ENCODE measurements around the gene MLIP. TPM values are rescaled to one million over a fixed set of nuclear protein-coding genes. Genes with fewer than 3 reads are reported as not detected.

Gene MLIP
- total RNA-seq, 4 donors from 2014 or later, result 4.0 to 20.6 (median 10.1) TPM

GRCh38 chr6:54183616-54184015 lies 72.4 kb downstream of the MLIP start:
- H3K4me3 ChIP-seq (ENCODE audit: low read depth, poor library complexity, severe bottlenecking), result no peak overlapping the region
- TF ChIP-seq POLR2A (IDR thresholded peaks at IDR 0.05), result no peak
- no peak for TF ChIP-seq CTCF (IDR thresholded peaks at IDR 0.05)
- intact Hi-C loops (cut with DNase I; ENCODE audit: low total_unique reads), result no loop called here
- 92 to 94% methylated on average over 7 of the region's 7 CpGs for WGBS, 2 donors
- DNase-seq (ENCODE audit: low spot score in 2 of 2), result no peak

- no peak overlapping the region for H3K4me3 ChIP-seq (ENCODE audit: low read depth, poor library complexity, severe bottlenecking)
- TF ChIP-seq CTCF (IDR thresholded peaks at IDR 0.05) (no peak), POLR2A (IDR thresholded peaks at IDR 0.05) (no peak)
- 92 to 95% methylated on average over 1 of the region's 1 CpG for WGBS, 2 donors
- intact Hi-C loops (cut with DNase I; ENCODE audit: low total_unique reads), result no loop called here
- DNase-seq (ENCODE audit: low spot score in 2 of 2), result no peak
These were observed 74.6 kb downstream of the MLIP start for GRCh38 chr6:54185885-54186284.

GRCh38 chr6:54188846-54189245 lies 77.6 kb downstream of the MLIP start:
- no peak overlapping the region for H3K4me3 ChIP-seq (ENCODE audit: low read depth, poor library complexity, severe bottlenecking)
- DNase-seq (ENCODE audit: low spot score in 2 of 2), result no peak
- TF ChIP-seq POLR2A (IDR thresholded peaks at IDR 0.05) (no peak), CTCF (IDR thresholded peaks at IDR 0.05) (no peak)
- 53 to 65% methylated on average over 2 of the region's 2 CpGs for WGBS, 2 donors
- intact Hi-C loops (cut with DNase I; ENCODE audit: low total_unique reads), result no loop called here

- DNase-seq (ENCODE audit: low spot score in 2 of 2), result no peak
- no peak overlapping the region for H3K4me3 ChIP-seq (ENCODE audit: low read depth, poor library complexity, severe bottlenecking)
- TF ChIP-seq CTCF (IDR thresholded peaks at IDR 0.05) (no peak), POLR2A (IDR thresholded peaks at IDR 0.05) (no peak)
- intact Hi-C loops (cut with DNase I; ENCODE audit: low total_unique reads), result no loop called here
- 62 to 74% methylated on average over 2 of the region's 2 CpGs for WGBS, 2 donors
These were observed 80.2 kb downstream of the MLIP start for GRCh38 chr6:54191461-54191860.

- H3K4me3 ChIP-seq (ENCODE audit: low read depth, poor library complexity, severe bottlenecking), result no peak overlapping the region
- DNase-seq (ENCODE audit: low spot score in 2 of 2), result no peak
- TF ChIP-seq CTCF (IDR thresholded peaks at IDR 0.05) (no peak), POLR2A (IDR thresholded peaks at IDR 0.05) (no peak)
- WGBS, 2 donors, result 51 to 62% methylated on average over 3 of the region's 3 CpGs
- intact Hi-C loops (cut with DNase I; ENCODE audit: low total_unique reads), result no loop called here
These were observed 81.8 kb downstream of the MLIP start for GRCh38 chr6:54192993-54193392.

- no peak for DNase-seq (ENCODE audit: low spot score in 2 of 2)
- intact Hi-C loops (cut with DNase I; ENCODE audit: low total_unique reads), result no loop called here
- TF ChIP-seq POLR2A (IDR thresholded peaks at IDR 0.05) (no peak), CTCF (IDR thresholded peaks at IDR 0.05) (no peak)
- WGBS, 2 donors, result 77 to 79% methylated on average over 3 of the region's 3 CpGs
- no peak overlapping the region for H3K4me3 ChIP-seq (ENCODE audit: low read depth, poor library complexity, severe bottlenecking)
These were observed 82.3 kb downstream of the MLIP start for GRCh38 chr6:54193560-54193959.

Data from lower leg skin (tissue), 4 donors.